Right lung (tissue), 10 donors: ENCODE data around the gene OR1J1. TPM values are rescaled to one million over a fixed set of nuclear protein-coding genes. Genes with fewer than 3 reads are reported as not detected.

Experiments
- DNase-seq, 2 donors: peaks; one replicate each; pipeline ENCODE4 v3.0.0-alpha.2; 2013
- long read RNA-seq, 8 donors: transcript quantifications; one replicate each; lab custom pipeline, GENCODE V29; 2026
- polyA plus RNA-seq, 5 donors: library from polyadenylated mRNA; unstranded; fragments of 120-200 nt; gene quantifications; one replicate each; pipeline versions ENCODE4 v1.2.1 to v1.2.3, GENCODE V29; 2013; ENCODE audit warnings: inconsistent platforms in 1 of 5, low replicate concordance in 1 of 5; ENCODE audit not compliant: insufficient read length in 5 of 5, insufficient read depth in 1 of 5

Gene OR1J1
- not detected for polyA plus RNA-seq
- long read RNA-seq, donor 1, result 0 reads
- long read RNA-seq, donor 2, result 0 reads
- long read RNA-seq, donor 3, result 0 reads
- long read RNA-seq, donor 4, result 0 reads
- long read RNA-seq, donor 5, result 0 reads
- long read RNA-seq, donor 6, result 0 reads
- long read RNA-seq, donor 7, result 0 reads
- long read RNA-seq, donor 8, result 0 reads

- no peak for DNase-seq
Measured at GRCh38 chr9:122477826-122478225, at the start of gene OR1J1. TSS of gene OR1J1 (minus strand) at chr9:122477926. CDS start at chr9:122477926, 0 bp downstream.

GRCh38 chr9:122527193-122527592, 49.5 kb upstream of the OR1J1 start, which contains the start of gene OR1N1:
TSS of gene OR1N1 (minus strand) at chr9:122527293. CDS start at chr9:122527293, 0 bp downstream.
- no peak for DNase-seq

- DNase-seq, result no peak
Measured at GRCh38 chr9:122526602-122527001, 48.9 kb upstream of the OR1J1 start.

GRCh38 chr9:122519376-122519775, 41.6 kb upstream of the OR1J1 start:
- DNase-seq, result no peak

GRCh38 chr9:122518841-122519240, 41.1 kb upstream of the OR1J1 start, which contains the start of gene OR1J4:
TSS of gene OR1J4 (plus strand) at chr9:122519141. CDS start at chr9:122519141, 0 bp downstream.
- no peak for DNase-seq

GRCh38 chr9:122518226-122518625, 40.5 kb upstream of the OR1J1 start:
- DNase-seq, result no peak

- no peak for DNase-seq
Measured at GRCh38 chr9:122510502-122510901, 32.8 kb upstream of the OR1J1 start, which contains the start of gene OR1J2. TSS of gene OR1J2 (plus strand) at chr9:122510802. CDS start at chr9:122510802, 0 bp downstream.

- no peak for DNase-seq
Measured at GRCh38 chr9:122506964-122507363, 29.2 kb upstream of the OR1J1 start.

- DNase-seq, result no peak
Measured at GRCh38 chr9:122498883-122499288, 21.2 kb upstream of the OR1J1 start.

- DNase-seq, result no peak
Measured at GRCh38 chr9:122479062-122479461, 1.3 kb upstream of the OR1J1 start.

- no peak for DNase-seq
Measured at GRCh38 chr9:122477346-122477745, 380 bp downstream of the OR1J1 start.

- no peak for DNase-seq
Measured at GRCh38 chr9:122475717-122476116, 2.0 kb downstream of the OR1J1 start.

GRCh38 chr9:122474561-122474960, 3.2 kb downstream of the OR1J1 start:
- no peak for DNase-seq

GRCh38 chr9:122468735-122469134, 9.0 kb downstream of the OR1J1 start:
- DNase-seq, result no peak

- no peak for DNase-seq
Measured at GRCh38 chr9:122466456-122466855, 11.3 kb downstream of the OR1J1 start.

GRCh38 chr9:122464633-122465567, 12.8 kb downstream of the OR1J1 start:
- DNase-seq, result peak; percentile 62 to 76

GRCh38 chr9:122463828-122464632, 13.7 kb downstream of the OR1J1 start:
- no peak for DNase-seq

- no peak for DNase-seq
Measured at GRCh38 chr9:122457787-122458186, 19.9 kb downstream of the OR1J1 start.

- DNase-seq, result no peak
Measured at GRCh38 chr9:122456123-122456522, 21.6 kb downstream of the OR1J1 start.

GRCh38 chr9:122453677-122454135, 24.0 kb downstream of the OR1J1 start:
- DNase-seq, result no peak

GRCh38 chr9:122446819-122447484, 30.8 kb downstream of the OR1J1 start:
- no peak for DNase-seq
